Erythroblast (primary cell): ENCODE data around the gene BABAM2.
A peak's percentile ranks its signal among the peaks of the same experiment; 100 is the strongest.
"Not testable (repeated sequence)": the region's sequence is repeated elsewhere in the genome, so short reads cannot be mapped to it uniquely, and the experiment has no call there.

Source experiments
- DNase-seq, 2 experiments: peaks; one replicate each; lab custom pipeline; 2025; lab: John Stamatoyannopoulos, UW
- GATA1 ChIP-seq: IDR thresholded peaks from 2 replicates; pipeline ENCODE4 v1.6.1; 2011; ENCODE audit warnings: low read depth, mild to moderate bottlenecking, control low read depth, low read length, moderate library complexity
- POLR2A ChIP-seq: IDR thresholded peaks from 2 replicates; pipeline ENCODE4 v1.6.1; 2011; ENCODE audit warnings: mild to moderate bottlenecking, low read length

BABAM2 gene

DNA sequence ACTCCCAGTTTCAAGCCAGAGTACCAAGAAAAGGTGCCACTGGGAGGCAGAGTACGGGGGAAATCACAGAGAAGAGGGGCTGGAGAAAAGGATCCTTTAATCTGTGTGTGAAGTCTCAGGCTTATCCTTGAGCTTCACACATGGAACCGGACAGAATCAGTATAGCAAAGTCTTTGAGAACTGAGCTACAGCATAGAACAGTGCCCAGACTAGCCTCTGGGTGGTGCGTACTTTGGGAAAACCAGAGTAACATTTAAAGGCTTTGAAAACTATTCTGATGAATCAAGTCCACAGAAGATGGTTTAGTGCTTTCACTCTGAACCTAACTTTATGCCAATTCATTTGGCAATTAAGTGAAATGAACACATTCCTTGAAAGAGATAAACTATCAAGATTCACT lies 83.1 kb downstream of the BABAM2 start:
- TF ChIP-seq POLR2A (no peak), GATA1 (no peak)
- DNase-seq, result no peak

DNA sequence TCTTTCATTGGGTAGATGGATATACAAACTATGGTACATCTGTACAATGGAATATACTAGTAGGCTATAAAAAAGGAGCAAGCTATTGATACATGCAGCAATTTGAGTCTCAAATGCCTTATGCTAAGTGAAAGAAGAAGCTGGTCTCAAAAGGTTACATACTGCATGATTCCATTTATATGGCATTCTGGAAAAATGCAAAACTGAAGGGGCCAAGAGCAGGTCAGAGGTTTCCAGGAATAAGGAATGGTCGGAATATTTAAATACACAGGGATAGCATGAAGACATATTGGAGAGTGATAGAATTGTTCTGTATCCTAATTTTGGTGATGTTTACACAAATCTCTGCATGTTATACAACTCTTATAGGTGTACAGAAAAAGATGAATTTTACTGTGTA lies 85.8 kb downstream of the BABAM2 start:
- DNase-seq, result no peak
- TF ChIP-seq GATA1 (no peak), POLR2A (no peak)

DNA sequence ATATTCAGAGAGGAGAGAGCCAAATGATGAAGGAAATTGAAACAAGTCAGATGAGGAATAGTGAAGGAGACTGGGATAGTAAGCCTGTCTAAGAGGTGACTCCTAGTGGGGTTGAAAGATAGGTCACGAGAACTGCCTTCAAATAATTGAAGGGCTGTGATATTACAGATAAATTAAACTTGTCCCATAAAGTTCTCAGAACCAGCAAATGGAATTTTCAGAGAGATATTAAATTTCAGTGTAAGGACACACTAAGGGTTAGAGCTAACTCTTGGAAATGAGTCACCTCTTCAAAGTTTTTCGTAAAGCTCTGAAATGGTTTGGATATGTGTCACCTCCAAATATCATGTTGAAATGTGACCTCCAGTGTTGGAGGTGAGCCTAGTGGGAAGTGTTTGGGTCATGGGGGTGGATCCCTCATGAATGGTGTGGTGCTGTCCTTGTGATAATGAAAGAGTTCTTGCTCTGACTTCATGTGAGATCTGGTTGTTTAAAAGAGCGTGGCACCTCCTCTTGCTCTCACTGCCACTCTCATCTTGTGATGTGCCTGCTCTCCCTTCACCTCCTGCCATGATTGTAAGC lies 87.3 kb downstream of the BABAM2 start:
- TF ChIP-seq POLR2A (no peak), GATA1 (no peak)
- peak; percentile 31 to 39 for DNase-seq

DNA sequence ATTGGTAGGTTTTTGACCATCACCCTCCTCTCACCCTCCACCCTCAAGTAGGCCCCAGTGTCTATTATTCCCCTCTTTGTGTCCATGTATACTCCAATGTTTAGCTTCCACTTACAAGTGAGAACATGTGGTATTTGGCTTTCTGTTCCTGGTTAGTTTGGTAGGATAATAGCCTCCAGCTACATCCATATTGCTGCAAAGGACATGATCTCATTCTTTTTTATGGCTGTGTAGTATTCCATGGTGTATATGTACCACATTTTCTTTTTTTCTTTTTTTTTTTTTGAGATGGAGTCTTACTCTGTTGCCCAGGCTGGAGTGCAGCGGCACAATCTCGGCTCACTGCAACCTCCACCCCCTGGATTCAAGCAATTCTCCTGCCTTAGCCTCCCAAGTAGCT lies 88.2 kb downstream of the BABAM2 start:
- DNase-seq, result not testable (repeated sequence)

DNA sequence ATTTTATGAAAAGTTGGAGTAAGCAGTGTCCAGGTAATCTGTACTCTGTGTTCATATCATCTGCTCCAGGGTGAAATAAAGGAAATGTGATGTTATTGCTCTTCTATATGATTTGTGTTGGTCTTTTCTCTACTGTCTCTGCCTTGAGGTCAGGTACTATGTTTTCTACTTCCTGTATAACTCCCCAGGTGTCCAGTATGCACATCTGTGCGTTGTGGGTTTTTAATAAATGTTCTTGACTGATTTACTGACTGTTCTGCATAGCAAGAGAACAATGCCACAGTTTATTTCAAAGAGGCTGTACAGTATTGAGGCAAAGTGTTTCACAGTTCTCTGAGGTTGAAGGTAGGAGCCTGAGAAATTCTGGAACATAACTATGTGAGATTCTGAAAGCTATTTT lies 89.7 kb downstream of the BABAM2 start:
- no peak for DNase-seq
- TF ChIP-seq POLR2A, result no peak
- TF ChIP-seq GATA1, result no peak

DNA sequence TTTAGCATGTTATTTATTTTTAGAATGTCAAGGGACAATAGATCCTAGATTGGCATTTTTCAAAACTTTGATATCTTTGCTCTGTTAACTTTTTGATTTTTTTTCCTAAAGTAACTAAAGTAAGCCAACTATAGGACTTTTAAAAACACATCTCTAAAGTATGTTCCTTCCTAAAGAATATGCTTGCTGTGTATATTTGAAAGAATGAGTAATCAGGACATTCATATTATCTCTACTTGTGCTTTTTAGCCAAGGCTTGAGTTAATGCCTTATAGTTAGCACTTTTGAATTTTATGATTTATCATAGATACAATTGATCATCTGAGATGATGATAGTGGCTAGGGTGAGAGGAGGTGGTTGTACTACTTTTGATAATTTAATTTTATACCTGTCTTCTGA lies 93.6 kb downstream of the BABAM2 start:
- no peak for DNase-seq
- TF ChIP-seq GATA1 (no peak), POLR2A (no peak)

DNA sequence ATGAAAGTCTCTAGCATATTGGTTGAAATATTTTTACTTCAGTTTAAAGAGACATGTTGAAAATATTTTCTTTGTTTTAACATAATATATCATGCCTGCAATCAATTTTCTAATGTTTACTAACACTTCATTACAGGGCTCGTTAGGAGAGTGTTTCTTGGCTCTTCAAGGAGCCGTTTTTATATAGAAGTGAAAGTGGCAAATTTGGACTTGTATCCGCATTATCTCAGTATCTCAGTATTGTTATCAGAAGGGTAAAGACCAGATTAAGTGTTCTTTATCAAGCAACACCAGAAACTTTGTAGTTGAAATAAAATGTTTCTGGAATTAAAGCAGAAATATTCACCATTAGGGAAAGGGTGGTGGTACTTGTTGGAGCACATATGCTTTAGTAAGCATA lies 97.8 kb downstream of the BABAM2 start:
- TF ChIP-seq POLR2A, result no peak
- TF ChIP-seq GATA1, result no peak
- DNase-seq, result peak; percentile 15 to 52

DNA sequence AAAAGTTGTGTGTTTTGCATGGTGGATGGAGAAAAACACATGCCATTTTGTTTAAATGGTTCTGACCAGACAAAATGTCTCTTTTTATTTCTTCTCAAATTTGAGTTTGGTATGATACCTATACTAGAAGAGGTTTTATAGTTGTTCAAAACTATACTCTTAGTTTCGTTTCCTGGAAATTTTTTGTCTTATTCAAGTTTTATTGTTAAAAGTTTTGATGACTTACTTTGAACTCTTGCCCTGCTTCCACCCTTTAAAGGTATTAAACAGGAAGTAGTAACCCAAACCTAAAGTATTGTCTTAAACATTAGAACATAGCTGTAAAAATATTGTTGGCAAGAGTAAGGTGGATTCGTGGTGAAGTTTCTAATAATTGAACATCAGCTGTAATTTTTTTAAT lies 98.2 kb downstream of the BABAM2 start:
- DNase-seq, result no peak
- TF ChIP-seq GATA1 (no peak), POLR2A (no peak)

DNA sequence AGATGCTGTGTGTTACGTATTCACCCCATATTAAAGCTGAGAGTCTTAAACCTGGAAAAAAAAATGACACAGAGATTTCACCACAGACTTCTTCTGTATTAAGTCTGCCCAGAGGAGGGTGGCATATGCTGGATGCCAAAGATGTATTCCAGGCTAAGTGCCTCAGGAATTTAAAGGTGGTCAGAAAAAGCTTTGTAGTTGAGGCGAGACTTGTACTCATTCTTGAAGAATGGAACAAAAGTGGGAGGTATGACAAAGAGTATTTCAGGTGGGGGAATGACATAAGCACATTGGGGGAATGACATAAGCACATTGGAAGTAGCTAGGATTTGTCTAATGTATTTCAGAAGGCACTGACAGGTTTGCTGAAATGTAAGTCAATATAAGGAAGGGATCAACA lies 98.6 kb downstream of the BABAM2 start:
- no peak for TF ChIP-seq POLR2A
- TF ChIP-seq GATA1, result no peak
- DNase-seq, result peak in 1 of 2 experiments; percentile 4

DNA sequence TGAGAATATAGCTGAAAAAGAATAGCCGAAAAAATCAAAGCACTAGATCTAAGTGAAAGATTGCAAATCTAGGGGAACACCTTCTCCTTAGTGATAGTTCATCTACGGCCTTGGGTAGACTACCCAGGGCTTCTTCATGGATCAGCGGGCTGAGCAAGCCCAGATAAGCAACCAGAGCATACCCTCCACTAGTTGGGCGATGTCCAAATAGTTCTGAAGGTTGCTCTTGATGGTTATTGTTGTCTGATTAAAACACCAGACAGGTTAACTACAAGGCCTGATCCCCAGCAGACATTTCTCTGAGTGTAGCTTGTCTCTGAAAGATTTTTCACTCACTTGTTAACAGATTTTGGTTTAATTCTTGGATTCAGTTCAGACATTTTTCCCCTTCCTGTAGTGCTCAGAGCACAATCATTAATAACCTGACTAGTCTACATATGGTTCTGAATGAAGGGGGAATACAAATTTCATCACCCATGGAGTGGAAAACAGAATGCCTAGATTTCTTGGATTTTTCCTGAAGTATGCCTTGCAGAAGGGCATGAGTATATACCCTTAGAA lies 99.6 kb downstream of the BABAM2 start:
- DNase-seq, result peak; percentile 3 to 74
- no peak for TF ChIP-seq POLR2A
- TF ChIP-seq GATA1, result no peak

DNA sequence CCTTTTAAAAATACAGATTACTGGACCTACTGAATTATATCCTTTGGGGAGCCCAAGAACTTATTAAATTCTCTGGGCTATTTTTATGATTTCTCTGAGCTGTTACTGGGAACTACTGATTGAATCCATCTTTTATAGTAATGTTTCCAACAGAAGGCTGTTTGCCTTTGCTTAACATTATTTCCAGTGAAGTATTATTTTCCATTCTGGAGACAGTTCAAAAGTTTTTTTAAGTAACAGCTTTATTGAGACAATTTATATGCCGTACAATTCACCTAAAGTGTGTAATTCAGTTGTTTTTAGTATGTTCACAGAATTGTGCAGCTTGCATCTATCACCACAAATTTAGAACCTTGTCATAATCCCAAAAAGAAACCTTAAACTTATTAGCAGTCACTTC lies 100.6 kb downstream of the BABAM2 start:
- TF ChIP-seq GATA1, result no peak
- TF ChIP-seq POLR2A, result no peak

DNA sequence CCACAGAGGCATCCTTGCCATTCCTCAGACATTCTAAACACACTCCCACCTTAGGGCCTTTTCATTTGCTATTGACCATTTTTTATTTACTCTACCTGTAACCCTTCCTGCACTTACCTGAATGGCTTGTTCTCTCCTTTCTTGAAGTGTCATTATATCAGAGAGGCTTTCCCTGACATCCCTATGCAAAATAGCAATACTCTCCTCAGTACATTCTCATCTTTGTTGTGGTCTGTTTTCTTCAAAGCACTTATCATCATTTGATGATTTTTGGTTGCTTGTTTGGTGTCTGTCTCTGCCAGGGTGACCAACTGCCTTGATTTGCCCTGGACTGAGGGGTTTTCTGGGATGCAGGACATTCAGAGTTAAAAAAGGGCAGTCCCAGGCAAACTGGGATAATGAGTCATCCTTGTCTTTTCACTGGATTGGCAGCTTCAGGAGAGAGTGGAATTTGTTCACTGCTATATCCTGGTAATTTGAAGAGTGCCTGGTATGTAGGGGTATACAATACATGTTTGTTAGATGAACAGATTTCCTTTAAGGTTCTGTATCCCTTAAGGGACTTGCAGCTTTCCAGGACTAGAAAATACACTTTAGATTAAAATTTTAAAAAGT lies 102.4 kb downstream of the BABAM2 start:
- no peak for DNase-seq
- TF ChIP-seq POLR2A, result no peak

More for the DNA sequence above, 100.6 kb downstream of the BABAM2 start:
- DNase-seq, result no peak

DNA sequence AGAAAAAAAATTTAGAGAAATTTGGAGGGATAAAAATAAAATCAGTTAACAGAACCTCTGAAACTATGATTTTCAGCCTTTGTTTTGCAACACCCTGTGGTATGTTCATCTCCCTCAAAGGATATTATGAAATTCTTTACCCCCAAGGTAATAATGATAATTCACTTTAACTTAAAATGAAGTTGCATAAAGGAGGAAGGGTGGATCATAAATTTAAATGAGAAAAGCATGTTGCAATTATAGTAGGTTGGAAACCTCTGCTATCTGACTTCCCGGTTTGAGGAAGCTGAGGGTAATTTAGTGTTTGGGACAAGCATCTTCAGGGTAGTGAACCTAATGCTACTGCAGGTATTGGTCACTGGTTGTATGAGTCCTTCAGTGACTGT lies 102.9 kb downstream of the BABAM2 start:
- DNase-seq, result no peak
- TF ChIP-seq GATA1 (no peak), POLR2A (no peak)

DNA sequence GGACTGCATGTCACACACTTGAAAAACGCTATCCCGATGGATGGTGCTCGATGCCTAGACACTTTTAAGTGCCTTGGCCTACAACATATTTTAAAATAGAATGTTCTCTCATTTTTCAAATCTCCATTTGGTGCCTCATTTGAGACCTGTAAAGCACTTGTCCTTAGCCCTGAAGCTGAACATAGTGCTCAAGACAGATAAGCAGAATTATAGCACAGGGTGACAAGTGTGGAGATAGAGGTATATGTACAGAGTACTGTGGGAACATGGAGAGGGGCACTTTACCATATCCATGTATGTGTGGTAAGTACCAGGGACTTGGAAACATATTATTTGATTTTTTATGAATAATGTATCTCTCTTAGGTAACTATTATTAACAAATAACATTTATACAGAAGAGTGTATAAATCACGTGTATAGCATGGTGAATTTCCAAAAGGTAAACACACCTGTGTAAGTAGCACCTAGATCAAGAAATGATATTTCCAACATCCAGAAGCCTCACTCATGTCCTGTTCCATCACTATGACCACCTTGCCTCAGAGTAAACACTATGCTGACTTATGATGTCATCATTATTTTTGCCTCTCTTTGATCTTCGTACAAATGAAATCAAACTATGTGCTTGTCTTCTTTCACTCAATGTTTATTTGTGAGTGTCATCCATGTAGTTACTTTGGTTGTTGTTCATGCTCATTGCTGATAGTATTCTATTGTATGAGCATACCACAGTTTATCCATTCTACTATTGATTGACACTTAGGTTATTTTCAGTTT lies 103.6 kb downstream of the BABAM2 start:
- no peak for TF ChIP-seq POLR2A
- TF ChIP-seq GATA1, result no peak
- DNase-seq, result no peak
